H9 (cell line): Measurements from ENCODE around the gene OGA. TPM values are rescaled to one million over a fixed set of nuclear protein-coding genes. Genes with fewer than 3 reads are reported as not detected.

Experiments
- DNase-seq: peaks from one replicate; pipeline ENCODE4 v3.0.0-alpha.2; 2017
- H2AFZ ChIP-seq: one replicate; pipeline ENCODE4 v1.6.1; 2013; ENCODE audit warnings: mild to moderate bottlenecking, low read length, control low read depth, moderate library complexity
- H2AK5ac ChIP-seq: 2 replicates; pipeline ENCODE4 v1.6.1; 2013; ENCODE audit warnings: low read length, control low read depth, mixed read lengths; ENCODE audit not compliant: insufficient read length
- H2BK120ac ChIP-seq: one replicate; pipeline ENCODE4 v1.6.1; 2013; ENCODE audit warnings: low read depth, mild to moderate bottlenecking, low read length, control low read depth, inconsistent platforms; ENCODE audit not compliant: poor library complexity, severe bottlenecking
- H2BK12ac ChIP-seq: 2 replicates; pipeline ENCODE4 v1.6.1; 2013; ENCODE audit warnings: low read length, control low read depth, mixed read lengths, low read depth; ENCODE audit not compliant: insufficient read length
- H2BK15ac ChIP-seq: 2 replicates; pipeline ENCODE4 v1.6.1; 2013; ENCODE audit warnings: low read depth, low read length, control low read depth
- H2BK20ac ChIP-seq: one replicate; pipeline ENCODE4 v1.6.1; 2013; ENCODE audit warnings: low read depth, mild to moderate bottlenecking, low read length, control low read depth, inconsistent platforms; ENCODE audit not compliant: poor library complexity, severe bottlenecking
- H2BK5ac ChIP-seq: 2 replicates; pipeline ENCODE4 v1.6.1; 2013; ENCODE audit warnings: low read length, control low read depth, mixed read lengths; ENCODE audit not compliant: insufficient read length
- H3K14ac ChIP-seq: 2 replicates; pipeline ENCODE4 v1.6.1; 2013; ENCODE audit warnings: low read length, control low read depth; ENCODE audit not compliant: insufficient read depth
- H3K18ac ChIP-seq: 2 replicates; pipeline ENCODE4 v1.6.1; 2013; ENCODE audit warnings: low read depth, mild to moderate bottlenecking, mixed read lengths, low read length, control low read depth; ENCODE audit not compliant: insufficient read length
- H3K23ac ChIP-seq: 2 replicates; pipeline ENCODE4 v1.6.1; 2013; ENCODE audit warnings: low read length, control low read depth, mixed read lengths, low read depth; ENCODE audit not compliant: insufficient read length
- H3K23me2 ChIP-seq: 2 replicates; pipeline ENCODE4 v1.6.1; 2013; ENCODE audit warnings: low read depth, mild to moderate bottlenecking, mixed read lengths, low read length, control low read depth; ENCODE audit not compliant: insufficient read length, poor library complexity, severe bottlenecking
- H3K27ac ChIP-seq: 2 replicates; pipeline ENCODE4 v1.5.1; 2013; ENCODE audit warnings: low read length, control low read depth, mixed read lengths, low read depth; ENCODE audit not compliant: insufficient read length
- H3K27me3 ChIP-seq: 2 replicates; pipeline ENCODE4 v1.6.1; 2013; ENCODE audit warnings: low read length, control low read depth, inconsistent platforms; ENCODE audit not compliant: insufficient read depth
- H3K4ac ChIP-seq: 2 replicates; pipeline ENCODE4 v1.6.1; 2013; ENCODE audit warnings: low read depth, mild to moderate bottlenecking, control low read depth, inconsistent platforms, low read length, moderate library complexity
- H3K4me1 ChIP-seq: 2 replicates; pipeline ENCODE4 v1.6.1; 2013; ENCODE audit warnings: low read length, control low read depth, inconsistent platforms; ENCODE audit not compliant: insufficient read depth
- H3K4me2 ChIP-seq: 2 replicates; pipeline ENCODE4 v1.6.1; 2013; ENCODE audit warnings: low read length, control low read depth, mixed read lengths; ENCODE audit not compliant: insufficient read length, insufficient read depth
- H3K56ac ChIP-seq: 2 replicates; pipeline ENCODE4 v1.6.1; 2013; ENCODE audit warnings: low read depth, mild to moderate bottlenecking, mixed read lengths, low read length, control low read depth; ENCODE audit not compliant: insufficient read length
- H3K79me1 ChIP-seq: 2 replicates; pipeline ENCODE4 v1.6.1; 2013; ENCODE audit warnings: low read depth, mild to moderate bottlenecking, moderate library complexity, low read length, control low read depth, inconsistent platforms; ENCODE audit not compliant: insufficient read depth, poor library complexity, severe bottlenecking
- H3K79me2 ChIP-seq: 2 replicates; pipeline ENCODE4 v1.6.1; 2013; ENCODE audit warnings: low read length, control low read depth, inconsistent platforms; ENCODE audit not compliant: insufficient read depth
- H3K9ac ChIP-seq: 2 replicates; pipeline ENCODE4 v1.6.1; 2013; ENCODE audit warnings: low read length, control low read depth, mixed read lengths; ENCODE audit not compliant: insufficient read length; ENCODE audit errors: extremely low read depth
- H3K9me3 ChIP-seq: one replicate; pipeline ENCODE4 v1.6.1; 2013; ENCODE audit warnings: low read depth, low read length, inconsistent platforms; ENCODE audit not compliant: control insufficient read depth
- H3T11ph ChIP-seq: one replicate; pipeline ENCODE4 v1.6.1; 2013; ENCODE audit warnings: mild to moderate bottlenecking, low read length, control low read depth, inconsistent platforms
- H4K20me1 ChIP-seq: one replicate; pipeline ENCODE4 v1.6.1; 2013; ENCODE audit not compliant: control insufficient read depth, insufficient read length, insufficient read depth
- H4K5ac ChIP-seq: 2 replicates; pipeline ENCODE4 v1.6.1; 2013; ENCODE audit warnings: low read depth, mild to moderate bottlenecking, mixed read lengths, low read length, control low read depth; ENCODE audit not compliant: insufficient read length
- H4K8ac ChIP-seq: replicated peaks from 2 replicates; pipeline ENCODE4 v1.6.1; 2013; ENCODE audit warnings: low read length, control low read depth, mixed read lengths, low read depth; ENCODE audit not compliant: insufficient read length
- H4K91ac ChIP-seq: 2 replicates; pipeline ENCODE4 v1.6.1; 2013; ENCODE audit warnings: low read depth, mild to moderate bottlenecking, moderate library complexity, mixed read lengths, low read length, control low read depth; ENCODE audit not compliant: insufficient read length
- H3K27ac Mint-ChIP-seq, 3 experiments: 2 replicates in 2 of 3; 3 replicates in 1 of 3; pipeline ENCODE4 v1.8.0; 2020 to 2021; ENCODE audit warnings: mixed read lengths in 3 of 3, mild to moderate bottlenecking in 1 of 3, moderate library complexity in 1 of 3
- H3K27me3 Mint-ChIP-seq: 2 replicates; pipeline ENCODE4 v1.8.0; 2021; ENCODE audit warnings: low read depth, mild to moderate bottlenecking, moderate library complexity, mixed read lengths
- H3K36me3 Mint-ChIP-seq, 3 experiments: 2 replicates in 2 of 3; 3 replicates in 1 of 3; pipeline ENCODE4 v1.8.0; 2020 to 2021; ENCODE audit warnings: low read depth in 3 of 3, mixed read lengths in 3 of 3; ENCODE audit not compliant: insufficient read depth in 1 of 3
- H3K4me1 Mint-ChIP-seq, 2 experiments: 2 replicates each; pipeline ENCODE4 v1.8.0; 2020; ENCODE audit warnings: mixed read lengths in 2 of 2
- H3K4me3 Mint-ChIP-seq, 2 experiments: 2 replicates in 1 of 2; 3 replicates in 1 of 2; pipeline ENCODE4 v1.8.0; 2020 to 2021; ENCODE audit warnings: mild to moderate bottlenecking in 2 of 2, mixed read lengths in 2 of 2, moderate library complexity in 1 of 2
- H3K9me3 Mint-ChIP-seq, 2 experiments: 2 replicates in 1 of 2; 3 replicates in 1 of 2; pipeline ENCODE4 v1.8.0; 2020; ENCODE audit warnings: mild to moderate bottlenecking in 2 of 2, mixed read lengths in 2 of 2, moderate library complexity in 1 of 2
- WGBS: extraction: QIAGEN DNeasy Blood & Tissue Kit; methylation state at CpG from one replicate; pipeline ENCODE4 v1.1.7; 2013; ENCODE audit warnings: missing lambda C conversion rate, low lambda C conversion rate, mixed read lengths; ENCODE audit not compliant: insufficient read length; ENCODE audit errors: extremely low coverage; 5-methylcytosine and 5-hydroxymethylcytosine counted together
- total RNA-seq: library from RNA; stranded (reverse); gene quantifications from 2 replicates; pipeline ENCODE4 v1.2.1, GENCODE V29; 2021
- TF ChIP-seq, protein P1 (sequence below): fragments of 200-600 bp; sonication (generic); conservative IDR thresholded peaks from 3 replicates; pipeline ENCODE4 v1.8.0; 2021; ENCODE audit warnings: antibody characterized with exemption, mild to moderate bottlenecking

The OGA gene
- total RNA-seq, 1 experiment from 2014 or later = 125 TPM

DNA sequence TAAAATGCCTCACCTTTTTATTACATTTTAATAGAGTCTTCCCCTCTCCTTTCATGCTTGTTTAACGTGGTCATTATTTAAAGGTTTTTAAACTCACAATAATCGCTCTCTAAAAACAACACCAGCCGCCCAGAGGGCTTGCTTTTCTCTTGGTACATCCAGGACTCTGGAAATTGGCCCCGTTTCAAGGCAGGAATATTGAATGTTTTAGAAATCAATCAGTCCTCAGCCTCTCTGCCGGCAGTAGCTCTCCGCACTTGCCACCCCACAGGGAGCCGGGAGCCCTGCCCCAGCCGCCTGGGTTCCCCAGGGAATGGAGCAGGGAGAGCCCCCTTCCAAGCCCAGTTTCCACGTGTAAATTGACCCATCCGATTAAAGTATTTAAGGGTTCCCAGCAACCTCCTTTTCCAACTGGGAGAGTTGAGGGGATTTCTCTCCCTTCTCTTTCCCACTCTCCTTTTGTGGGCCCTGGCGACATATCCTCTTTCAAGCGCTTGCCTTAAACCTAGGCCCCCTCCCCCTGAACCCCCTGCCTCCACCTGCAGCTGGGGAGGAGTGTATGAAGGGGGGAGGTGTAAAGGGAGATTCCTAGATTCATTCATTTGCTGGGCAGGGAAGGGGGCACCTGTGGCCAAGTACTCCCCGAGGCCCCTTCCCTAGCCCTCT lies 44.2 kb downstream of the OGA start:
- H3K9ac ChIP-seq = no peak overlapping the region
- peak overlapping the region; percentile 42 for H3K4me2 ChIP-seq
- peaks cover 54% of the 10 kb centered on the region for H3K27me3 ChIP-seq
- no peaks in the 10 kb centered on the region for H3K79me1 ChIP-seq
- H3K23me2 ChIP-seq = peaks cover 26% of the 10 kb centered on the region
- no peak overlapping the region for H2BK5ac ChIP-seq
- H3K56ac ChIP-seq = no peak overlapping the region
- H3K79me2 ChIP-seq = no peaks in the 10 kb centered on the region
- H2BK12ac ChIP-seq = no peak overlapping the region
- Mint-ChIP-seq H3K9me3 (no peaks in the 10 kb centered on the region; a peak in 1 of 5 replicates), H3K4me3 (peak overlapping the region; percentile 52 to 80), H3K36me3 (peaks cover 3 to 12% (median 6%) of the 10 kb centered on the region in 3 experiments; a peak in 4 of 7 replicates), H3K4me1 (peaks cover 50 to 62% of the 10 kb centered on the region in 2 experiments), H3K27ac (no peak overlapping the region), H3K27me3 (peaks cover 72% of the 10 kb centered on the region)
- H4K91ac ChIP-seq = no peak overlapping the region
- H3K9me3 ChIP-seq = no peaks in the 10 kb centered on the region
- H3T11ph ChIP-seq = no peak overlapping the region
- peaks cover 7% of the 10 kb centered on the region; the same call in 1 of the 2 replicates for H3K4me1 ChIP-seq
- H4K20me1 ChIP-seq = no peaks in the 10 kb centered on the region
- no peak overlapping the region for H3K18ac ChIP-seq
- no peak overlapping the region for H2AK5ac ChIP-seq
- WGBS = no CpG with 5 or more reads among the region's 13 CpGs
- no peak overlapping the region for H3K14ac ChIP-seq
- H2BK15ac ChIP-seq = no peak overlapping the region
- no peak overlapping the region for H2BK120ac ChIP-seq
- H3K23ac ChIP-seq = no peak overlapping the region
- DNase-seq = no peak
- no peak overlapping the region for H2AFZ ChIP-seq
- no peak overlapping the region for H3K4ac ChIP-seq
- H4K5ac ChIP-seq = no peak overlapping the region
- no peak overlapping the region for H2BK20ac ChIP-seq
- no peak overlapping the region for H3K27ac ChIP-seq
- H4K8ac ChIP-seq = no peak overlapping the region
- TF ChIP-seq, protein P1, sequence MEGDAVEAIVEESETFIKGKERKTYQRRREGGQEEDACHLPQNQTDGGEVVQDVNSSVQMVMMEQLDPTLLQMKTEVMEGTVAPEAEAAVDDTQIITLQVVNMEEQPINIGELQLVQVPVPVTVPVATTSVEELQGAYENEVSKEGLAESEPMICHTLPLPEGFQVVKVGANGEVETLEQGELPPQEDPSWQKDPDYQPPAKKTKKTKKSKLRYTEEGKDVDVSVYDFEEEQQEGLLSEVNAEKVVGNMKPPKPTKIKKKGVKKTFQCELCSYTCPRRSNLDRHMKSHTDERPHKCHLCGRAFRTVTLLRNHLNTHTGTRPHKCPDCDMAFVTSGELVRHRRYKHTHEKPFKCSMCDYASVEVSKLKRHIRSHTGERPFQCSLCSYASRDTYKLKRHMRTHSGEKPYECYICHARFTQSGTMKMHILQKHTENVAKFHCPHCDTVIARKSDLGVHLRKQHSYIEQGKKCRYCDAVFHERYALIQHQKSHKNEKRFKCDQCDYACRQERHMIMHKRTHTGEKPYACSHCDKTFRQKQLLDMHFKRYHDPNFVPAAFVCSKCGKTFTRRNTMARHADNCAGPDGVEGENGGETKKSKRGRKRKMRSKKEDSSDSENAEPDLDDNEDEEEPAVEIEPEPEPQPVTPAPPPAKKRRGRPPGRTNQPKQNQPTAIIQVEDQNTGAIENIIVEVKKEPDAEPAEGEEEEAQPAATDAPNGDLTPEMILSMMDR = no peak
